ENCODE results near the gene PROC.

DNA sequence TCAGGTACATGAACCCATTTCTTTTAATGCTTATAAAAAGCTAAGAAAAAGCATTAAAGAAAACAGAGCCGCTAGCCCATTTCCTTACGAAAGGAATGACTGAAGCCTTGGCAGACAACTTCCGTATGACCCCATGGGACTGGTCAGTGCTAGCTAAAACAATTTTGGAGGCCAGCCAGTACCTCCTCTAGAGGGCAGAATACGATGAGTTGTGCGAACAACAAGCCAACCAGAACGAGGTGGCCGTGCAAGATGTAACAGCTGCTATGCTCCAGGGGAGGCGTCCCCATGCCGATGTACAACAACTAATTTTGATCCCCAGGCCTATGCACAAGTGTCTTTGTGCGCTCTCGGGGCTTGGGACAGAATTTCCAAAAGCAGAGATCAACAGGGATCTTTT, 47.2 kb upstream of the PROC start:
- TF ChIP-seq, protein P1, sequence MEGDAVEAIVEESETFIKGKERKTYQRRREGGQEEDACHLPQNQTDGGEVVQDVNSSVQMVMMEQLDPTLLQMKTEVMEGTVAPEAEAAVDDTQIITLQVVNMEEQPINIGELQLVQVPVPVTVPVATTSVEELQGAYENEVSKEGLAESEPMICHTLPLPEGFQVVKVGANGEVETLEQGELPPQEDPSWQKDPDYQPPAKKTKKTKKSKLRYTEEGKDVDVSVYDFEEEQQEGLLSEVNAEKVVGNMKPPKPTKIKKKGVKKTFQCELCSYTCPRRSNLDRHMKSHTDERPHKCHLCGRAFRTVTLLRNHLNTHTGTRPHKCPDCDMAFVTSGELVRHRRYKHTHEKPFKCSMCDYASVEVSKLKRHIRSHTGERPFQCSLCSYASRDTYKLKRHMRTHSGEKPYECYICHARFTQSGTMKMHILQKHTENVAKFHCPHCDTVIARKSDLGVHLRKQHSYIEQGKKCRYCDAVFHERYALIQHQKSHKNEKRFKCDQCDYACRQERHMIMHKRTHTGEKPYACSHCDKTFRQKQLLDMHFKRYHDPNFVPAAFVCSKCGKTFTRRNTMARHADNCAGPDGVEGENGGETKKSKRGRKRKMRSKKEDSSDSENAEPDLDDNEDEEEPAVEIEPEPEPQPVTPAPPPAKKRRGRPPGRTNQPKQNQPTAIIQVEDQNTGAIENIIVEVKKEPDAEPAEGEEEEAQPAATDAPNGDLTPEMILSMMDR (IDR thresholded peaks at IDR 0.05), result no peak
- no peak for TF ChIP-seq POLR2A (IDR thresholded peaks at IDR 0.05)

Data from tibial nerve (tissue), 3 donors.